Smooth muscle cell (in vitro differentiated cells): Measurements from ENCODE around the gene CLUH. TPM values are rescaled to one million over a fixed set of nuclear protein-coding genes. Genes with fewer than 3 reads are reported as not detected.
A peak's percentile ranks its signal among the peaks of the same experiment; 100 is the strongest.

Source experiments
- DNase-seq: peaks from one replicate; lab custom pipeline; 2025; ENCODE audit not compliant: unreplicated experiment; lab: John Stamatoyannopoulos, UW
- H2AFZ ChIP-seq: fragments of 200-600 bp; sonication (generic); 2 replicates; pipeline ENCODE4 v1.6.0; 2016; ENCODE audit warnings: antibody characterized with exemption, low read depth, mild to moderate bottlenecking
- H3F3A ChIP-seq: fragments of 200-600 bp; sonication (generic); 2 replicates; pipeline ENCODE4 v1.6.0; 2017; ENCODE audit warnings: antibody characterized with exemption, low read depth
- H3K27ac ChIP-seq: fragments of 200-600 bp; sonication (generic); 2 replicates; pipeline ENCODE4 v1.5.1; 2016; ENCODE audit warnings: low read depth, mild to moderate bottlenecking
- H3K27me3 ChIP-seq: fragments of 200-600 bp; sonication (generic); 2 replicates; pipeline ENCODE4 v1.6.1; 2016; ENCODE audit warnings: low read depth, mild to moderate bottlenecking
- H3K36me3 ChIP-seq: fragments of 200-600 bp; sonication (generic); 2 replicates; pipeline ENCODE4 v1.5.1; 2016; ENCODE audit warnings: low read depth
- H3K4me1 ChIP-seq: fragments of 200-600 bp; sonication (generic); 2 replicates; pipeline ENCODE4 v1.5.1; 2016; ENCODE audit warnings: low read depth
- H3K4me2 ChIP-seq: fragments of 200-600 bp; sonication (generic); 2 replicates; pipeline ENCODE4 v1.6.0; 2016; ENCODE audit warnings: mild to moderate bottlenecking
- H3K4me3 ChIP-seq: fragments of 200-600 bp; sonication (generic); 2 replicates; pipeline ENCODE4 v1.5.1; 2016; ENCODE audit warnings: mild to moderate bottlenecking
- H3K79me2 ChIP-seq: fragments of 200-600 bp; sonication (generic); 2 replicates; pipeline ENCODE4 v1.6.0; 2016; ENCODE audit warnings: low read depth, mild to moderate bottlenecking
- H3K9ac ChIP-seq: fragments of 200-600 bp; sonication (generic); 2 replicates; pipeline ENCODE4 v1.6.0; 2016; ENCODE audit warnings: low read depth
- H3K9me3 ChIP-seq: fragments of 200-600 bp; sonication (generic); replicated peaks from 2 replicates; pipeline ENCODE4 v1.5.1; 2016; ENCODE audit warnings: low read depth
- H4K20me1 ChIP-seq: fragments of 200-600 bp; sonication (generic); 2 replicates; pipeline ENCODE4 v1.6.0; 2016; ENCODE audit warnings: low read depth
- CTCF ChIP-seq: fragments of 200-600 bp; sonication (generic); IDR thresholded peaks from 2 replicates; pipeline ENCODE4 v1.5.1; 2017; ENCODE audit warnings: borderline replicate concordance, mild to moderate bottlenecking, antibody characterized with exemption; ENCODE audit not compliant: insufficient read depth, poor library complexity, severe bottlenecking
- WGBS: methylation state at CpG from one replicate; pipeline ENCODE4 v1.1.7; 2016; ENCODE audit warnings: low lambda C conversion rate; 5-methylcytosine and 5-hydroxymethylcytosine counted together
- polyA plus RNA-seq: library from polyadenylated mRNA; unstranded; fragments of >200 nt; fragmentation: Nextera tagmentation; extraction: Ambion mirVana; gene quantifications from 2 replicates; pipeline ENCODE4 v1.2.1, GENCODE V29; 2016
- total RNA-seq: library from RNA; depleted of rRNA; stranded (reverse); fragments of >200 nt; gene quantifications from 2 replicates; pipeline ENCODE4 v1.2.3, GENCODE V29; 2014

Gene CLUH
- total and polyA plus RNA-seq, 2 experiments from 2014 or later = 13.4 to 15.4 TPM

- WGBS = 3% methylated on average over 64 of the region's 82 CpGs
- Histone ChIP-seq H3K79me2 (peaks cover 56% of the 10 kb centered on the region), H3K27ac (no peak overlapping the region), H2AFZ (no peak overlapping the region), H3F3A (no peaks in the 10 kb centered on the region), H4K20me1 (peaks cover 48% of the 10 kb centered on the region), H3K9me3 (no peaks in the 10 kb centered on the region), H3K27me3 (no peaks in the 10 kb centered on the region), H3K9ac (peak overlapping the region; percentile 80), H3K36me3 (no peaks in the 10 kb centered on the region), H3K4me1 (peaks cover 20% of the 10 kb centered on the region), H3K4me3 (peak overlapping the region; percentile 79), H3K4me2 (peak overlapping the region; percentile 99)
- no peak for DNase-seq
- no peak for TF ChIP-seq CTCF
Observed at GRCh38 chr17:2710803-2711607, 559 bp downstream of the CLUH start.

- DNase-seq = no peak
- Histone ChIP-seq H3K27me3 (no peaks in the 10 kb centered on the region), H3K27ac (peak overlapping the region; percentile 31), H2AFZ (no peak overlapping the region), H3K4me3 (peak overlapping the region; percentile 79), H3K36me3 (no peaks in the 10 kb centered on the region), H3K4me2 (peak overlapping the region; percentile 99), H3K4me1 (peaks cover 20% of the 10 kb centered on the region), H3K9ac (peak overlapping the region; percentile 80), H3F3A (no peaks in the 10 kb centered on the region), H4K20me1 (peaks cover 56% of the 10 kb centered on the region), H3K9me3 (no peaks in the 10 kb centered on the region), H3K79me2 (peaks cover 59% of the 10 kb centered on the region)
- TF ChIP-seq CTCF = no peak
- WGBS = 68% methylated on average over 16 of the region's 16 CpGs
Observed at GRCh38 chr17:2710071-2710802, 1.3 kb downstream of the CLUH start.

GRCh38 chr17:2709183-2709661 lies 2.3 kb downstream of the CLUH start:
- H3K9me3 ChIP-seq = no peaks in the 10 kb centered on the region
- no peak overlapping the region for H2AFZ ChIP-seq
- DNase-seq = no peak
- H3K27ac ChIP-seq = peak overlapping the region; percentile 31
- H3K9ac ChIP-seq = no peak overlapping the region
- H3K36me3 ChIP-seq = no peaks in the 10 kb centered on the region
- H3F3A ChIP-seq = no peaks in the 10 kb centered on the region
- H3K4me1 ChIP-seq = peaks cover 20% of the 10 kb centered on the region
- H3K27me3 ChIP-seq = no peaks in the 10 kb centered on the region
- peaks cover 66% of the 10 kb centered on the region for H4K20me1 ChIP-seq
- 74% methylated on average over 10 of the region's 10 CpGs for WGBS
- TF ChIP-seq CTCF = no peak
- H3K4me3 ChIP-seq = peak overlapping the region; percentile 79
- peaks cover 59% of the 10 kb centered on the region for H3K79me2 ChIP-seq
- peak overlapping the region; percentile 99 for H3K4me2 ChIP-seq
